Vagina (tissue), 2 donors: ENCODE data around the gene KRTAP6-1. TPM values are rescaled to one million over a fixed set of nuclear protein-coding genes. Genes with fewer than 3 reads are reported as not detected.

Experiments used
- DNase-seq, 2 donors: peaks; one replicate each; pipeline ENCODE4 v3.0.0-alpha.2; 2017; ENCODE audit errors: extremely low spot score in 2 of 2
- H3K27ac ChIP-seq: fragments of 200-600 bp; sonication (generic); one replicate; pipeline ENCODE4 v1.5.1; 2019
- H3K27me3 ChIP-seq: fragments of 200-600 bp; sonication (generic); one replicate; pipeline ENCODE4 v1.5.1; 2019
- H3K36me3 ChIP-seq, 2 donors: fragments of 200-600 bp; sonication (generic); one replicate each; pipeline ENCODE4 v1.5.1; 2017 to 2019
- H3K4me1 ChIP-seq: fragments of 200-600 bp; sonication (generic); one replicate; pipeline ENCODE4 v1.5.1; 2019
- H3K4me3 ChIP-seq, 2 donors: fragments of 200-600 bp; sonication (generic); 1 replicate in 1 of 2; 2 replicates in 1 of 2; pipeline ENCODE4 v1.5.1; 2016 to 2019
- H3K9me3 ChIP-seq: fragments of 200-600 bp; sonication (generic); one replicate; pipeline ENCODE4 v1.5.1; 2019
- POLR2A ChIP-seq, 2 donors: fragments of 450-650 bp; IDR thresholded peaks; one replicate each; pipeline ENCODE4 v1.6.1; 2017; ENCODE audit warnings: antibody characterized with exemption in 2 of 2, mild to moderate bottlenecking in 2 of 2, moderate library complexity in 2 of 2
- POLR2AphosphoS5 ChIP-seq, 2 donors: sonication (generic); formaldehyde crosslinking; IDR thresholded peaks; one replicate each; pipeline ENCODE4 v1.9.0; 2017; ENCODE audit warnings: antibody characterized with exemption in 2 of 2, mild to moderate bottlenecking in 2 of 2, low read depth in 1 of 2; ENCODE audit not compliant: insufficient read depth in 1 of 2
- intact Hi-C: fragments of 100-400 bp; cut with DNase I; formaldehyde crosslinking; loops from one replicate; pipeline ENCODE4 v1.15.1; 2023
- total RNA-seq: library from RNA; depleted of rRNA; stranded (reverse); fragments of >200 nt; gene quantifications from one replicate; pipeline ENCODE4 v1.2.3, GENCODE V29; 2016
- TF ChIP-seq, protein P1 (sequence below), 3 experiments: fragments of 450-650 bp in 2 of 3; fragments of 200-600 bp in 1 of 3; sonication (generic) in 1 of 3; IDR thresholded peaks; one replicate each; pipeline ENCODE4 v1.5.1; 2017 to 2019; ENCODE audit warnings: antibody characterized with exemption in 3 of 3, mild to moderate bottlenecking in 2 of 3, moderate library complexity in 2 of 3

The KRTAP6-1 gene
- total RNA-seq, 1 donor from 2014 or later, result not detected

DNA sequence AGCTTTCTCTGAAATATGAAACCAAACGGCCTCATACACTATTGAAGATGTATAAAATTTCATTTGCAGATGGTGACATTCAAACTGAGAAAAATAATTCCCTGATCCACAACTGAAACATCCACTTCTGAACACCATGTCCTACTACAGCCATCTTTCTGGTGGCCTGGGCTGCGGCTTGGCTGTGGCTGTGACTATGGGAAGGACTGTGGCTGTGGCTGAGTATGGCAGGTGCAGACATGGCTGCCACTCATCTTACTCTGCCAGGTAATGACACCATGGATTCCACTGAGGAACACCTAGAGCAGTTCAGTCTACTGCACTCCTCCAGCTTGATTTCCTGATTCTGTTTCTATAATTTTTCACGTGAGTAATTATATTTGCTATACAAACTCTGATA lies 6.8 kb upstream of the KRTAP6-1 start, which contains the start of gene KRTAP20-4:
Gene KRTAP20-4 (plus strand): TSS at position 106 of the 400 bp plus-strand sequence.
- intact Hi-C loops, result no loop called here

DNA sequence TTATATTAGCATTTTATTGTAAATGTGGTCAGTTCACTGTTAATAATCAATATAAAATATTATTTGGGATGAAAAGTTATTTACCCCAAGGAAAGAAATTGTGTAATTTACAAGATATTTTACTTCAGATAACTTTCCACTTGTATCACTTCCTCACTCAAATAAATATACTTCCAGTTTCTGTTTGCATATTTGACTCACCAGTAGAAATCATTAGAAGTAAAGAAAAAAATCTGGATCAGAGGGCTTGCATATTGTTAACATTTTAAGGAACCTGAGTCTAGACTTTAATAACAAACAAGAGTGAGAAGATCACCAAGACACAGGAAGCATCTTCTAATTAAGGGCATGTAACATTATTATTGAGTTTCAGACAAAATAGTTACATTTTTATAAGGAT lies 6.3 kb upstream of the KRTAP6-1 start:
- intact Hi-C loops, result no loop called here
- no peaks in the 10 kb centered on the region for H3K9me3 ChIP-seq
- H3K27me3 ChIP-seq, result no peaks in the 10 kb centered on the region
- H3K27ac ChIP-seq, result no peak overlapping the region
- no peaks in the 10 kb centered on the region for H3K4me1 ChIP-seq
- H3K36me3 ChIP-seq, result no peaks in the 10 kb centered on the region
- DNase-seq, result no peak
- no peak for TF ChIP-seq POLR2A (IDR thresholded peaks at IDR 0.05)
- TF ChIP-seq, protein P1, sequence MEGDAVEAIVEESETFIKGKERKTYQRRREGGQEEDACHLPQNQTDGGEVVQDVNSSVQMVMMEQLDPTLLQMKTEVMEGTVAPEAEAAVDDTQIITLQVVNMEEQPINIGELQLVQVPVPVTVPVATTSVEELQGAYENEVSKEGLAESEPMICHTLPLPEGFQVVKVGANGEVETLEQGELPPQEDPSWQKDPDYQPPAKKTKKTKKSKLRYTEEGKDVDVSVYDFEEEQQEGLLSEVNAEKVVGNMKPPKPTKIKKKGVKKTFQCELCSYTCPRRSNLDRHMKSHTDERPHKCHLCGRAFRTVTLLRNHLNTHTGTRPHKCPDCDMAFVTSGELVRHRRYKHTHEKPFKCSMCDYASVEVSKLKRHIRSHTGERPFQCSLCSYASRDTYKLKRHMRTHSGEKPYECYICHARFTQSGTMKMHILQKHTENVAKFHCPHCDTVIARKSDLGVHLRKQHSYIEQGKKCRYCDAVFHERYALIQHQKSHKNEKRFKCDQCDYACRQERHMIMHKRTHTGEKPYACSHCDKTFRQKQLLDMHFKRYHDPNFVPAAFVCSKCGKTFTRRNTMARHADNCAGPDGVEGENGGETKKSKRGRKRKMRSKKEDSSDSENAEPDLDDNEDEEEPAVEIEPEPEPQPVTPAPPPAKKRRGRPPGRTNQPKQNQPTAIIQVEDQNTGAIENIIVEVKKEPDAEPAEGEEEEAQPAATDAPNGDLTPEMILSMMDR (IDR thresholded peaks at IDR 0.05), result no peak
- no peak for TF ChIP-seq POLR2AphosphoS5 (IDR thresholded peaks at IDR 0.05; ENCODE audit: insufficient read depth in 1 of 2, low read depth in 1 of 2)
- H3K4me3 ChIP-seq, result no peak overlapping the region

More for the DNA sequence above, 6.8 kb upstream of the KRTAP6-1 start, which contains the start of gene KRTAP20-4:
- Histone ChIP-seq H3K9me3 (no peaks in the 10 kb centered on the region), H3K4me3 (no peak within 1 kb of the TSS), H3K36me3 (no peaks in the 10 kb centered on the region), H3K27me3 (no peaks in the 10 kb centered on the region), H3K4me1 (no peaks in the 10 kb centered on the region), H3K27ac (no peak within 1 kb of the TSS)
- TF ChIP-seq, protein P1 (IDR thresholded peaks at IDR 0.05), result no peak
- no peak for TF ChIP-seq POLR2AphosphoS5 (IDR thresholded peaks at IDR 0.05; ENCODE audit: insufficient read depth in 1 of 2, low read depth in 1 of 2)
- TF ChIP-seq POLR2A (IDR thresholded peaks at IDR 0.05), result no peak
- no peak for DNase-seq

DNA sequence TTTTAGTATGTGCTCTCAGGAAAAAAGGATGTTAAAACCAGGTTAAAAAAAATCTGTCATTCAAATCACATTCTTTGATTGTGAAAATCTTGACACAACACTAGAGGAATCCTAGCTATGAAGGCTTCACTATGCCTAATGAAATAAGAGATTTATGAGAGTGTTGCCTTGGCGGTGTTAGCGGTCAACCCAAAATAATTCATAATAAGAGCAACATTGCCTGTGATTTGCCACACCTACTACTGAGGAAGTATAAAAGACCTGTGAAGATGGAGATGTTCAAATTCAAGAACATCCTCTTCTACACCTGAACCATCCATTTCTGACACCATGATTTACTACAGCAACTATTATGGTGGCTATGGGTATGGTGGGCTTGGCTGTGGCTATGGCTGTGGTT lies 2.4 kb upstream of the KRTAP6-1 start, which contains the start of gene KRTAP20-1:
Gene KRTAP20-1 (plus strand): TSS at position 301 of the 400 bp plus-strand sequence. CDS start 30 bp downstream, at position 331.
- H3K9me3 ChIP-seq, result no peaks in the 10 kb centered on the region
- no peak within 1 kb of the TSS for H3K27ac ChIP-seq
- H3K36me3 ChIP-seq, result no peaks in the 10 kb centered on the region
- no peak for DNase-seq
- intact Hi-C loops, result no loop called here
- H3K4me1 ChIP-seq, result no peaks in the 10 kb centered on the region
- no peaks in the 10 kb centered on the region for H3K27me3 ChIP-seq
- TF ChIP-seq, protein P1 (IDR thresholded peaks at IDR 0.05), result no peak
- TF ChIP-seq POLR2AphosphoS5 (IDR thresholded peaks at IDR 0.05; ENCODE audit: insufficient read depth in 1 of 2, low read depth in 1 of 2) (no peak), POLR2A (IDR thresholded peaks at IDR 0.05) (no peak)
- no peak within 1 kb of the TSS for H3K4me3 ChIP-seq

DNA sequence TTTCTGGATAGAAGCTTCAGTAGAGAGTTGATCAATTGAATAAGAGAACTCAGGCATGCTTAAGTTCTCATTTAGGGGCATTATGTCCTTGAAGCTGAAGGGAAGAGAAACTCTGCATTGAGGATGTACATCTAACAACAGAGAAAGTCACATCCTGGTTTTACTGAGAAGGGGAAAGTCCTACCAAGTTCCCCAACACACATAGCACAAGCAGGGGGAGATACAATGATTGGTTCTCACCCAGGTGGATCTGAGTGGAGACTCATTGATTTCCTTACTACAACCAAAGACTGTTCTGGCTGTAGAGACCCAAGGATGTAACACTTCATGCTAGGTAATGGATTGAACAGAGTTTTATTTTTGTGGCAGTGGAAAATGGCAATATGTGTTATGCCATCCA lies 1.5 kb upstream of the KRTAP6-1 start:
- Histone ChIP-seq H3K36me3 (no peaks in the 10 kb centered on the region), H3K27ac (no peak overlapping the region), H3K9me3 (no peaks in the 10 kb centered on the region), H3K4me3 (no peak overlapping the region), H3K27me3 (no peaks in the 10 kb centered on the region), H3K4me1 (no peaks in the 10 kb centered on the region)
- intact Hi-C loops, result no loop called here
- DNase-seq, result no peak
- TF ChIP-seq POLR2A (IDR thresholded peaks at IDR 0.05), result no peak
- TF ChIP-seq, protein P1 (IDR thresholded peaks at IDR 0.05), result no peak
- TF ChIP-seq POLR2AphosphoS5 (IDR thresholded peaks at IDR 0.05; ENCODE audit: insufficient read depth in 1 of 2, low read depth in 1 of 2), result no peak

DNA sequence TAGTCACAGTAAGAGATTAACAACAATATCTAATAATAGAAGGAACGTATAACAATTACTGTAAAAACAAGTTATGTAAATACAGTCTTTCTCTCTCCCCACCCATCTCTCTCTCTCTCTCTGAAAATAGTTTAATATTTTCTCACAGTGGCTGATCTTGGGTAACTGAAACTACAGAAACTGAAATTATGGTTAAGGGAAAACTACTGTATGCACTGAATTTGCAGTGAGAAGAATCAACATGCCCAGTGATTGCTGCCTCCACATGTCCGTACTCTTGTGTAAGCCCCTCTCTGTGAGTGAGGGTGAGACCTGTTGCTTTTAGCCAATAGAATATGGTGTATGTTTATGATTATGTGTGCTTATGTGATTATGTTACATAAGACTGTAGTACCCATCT lies 1.6 kb downstream of the KRTAP6-1 start:
- no peak overlapping the region for H3K4me3 ChIP-seq
- H3K27me3 ChIP-seq, result no peaks in the 10 kb centered on the region
- H3K4me1 ChIP-seq, result no peaks in the 10 kb centered on the region
- intact Hi-C loops, result no loop called here
- DNase-seq, result no peak
- TF ChIP-seq, protein P1 (IDR thresholded peaks at IDR 0.05), result no peak
- no peak for TF ChIP-seq POLR2AphosphoS5 (IDR thresholded peaks at IDR 0.05; ENCODE audit: insufficient read depth in 1 of 2, low read depth in 1 of 2)
- TF ChIP-seq POLR2A (IDR thresholded peaks at IDR 0.05), result no peak
- no peak overlapping the region for H3K27ac ChIP-seq
- no peaks in the 10 kb centered on the region for H3K9me3 ChIP-seq
- no peaks in the 10 kb centered on the region for H3K36me3 ChIP-seq
